Panc1 (cell line): Measurements from ENCODE around the gene SH3BP5L.

Experiments used
- CTCF ChIP-seq: fragments of 450-650 bp; IDR thresholded peaks from 2 replicates; pipeline ENCODE4 v1.5.1; 2017; ENCODE audit warnings: mild to moderate bottlenecking
- REST ChIP-seq, 2 experiments: IDR thresholded peaks; 2 replicates each; pipeline ENCODE4 v1.6.1; 2011 to 2012; ENCODE audit warnings: low read depth in 2 of 2, control low read depth in 1 of 2, low read length in 1 of 2, mild to moderate bottlenecking in 1 of 2, moderate library complexity in 1 of 2; ENCODE audit not compliant: insufficient read depth in 1 of 2
- SIN3A ChIP-seq: IDR thresholded peaks from 2 replicates; pipeline ENCODE4 v1.6.1; 2012; ENCODE audit warnings: low read depth, mild to moderate bottlenecking, low read length, moderate library complexity, borderline replicate concordance; ENCODE audit not compliant: insufficient read depth

- TF ChIP-seq CTCF (no peak), REST (IDR thresholded peaks at IDR 0.05; ENCODE audit: insufficient read depth in 1 of 2, low read depth in 2 of 2, low read length in 1 of 2) (no peak), SIN3A (no peak)
These were observed 15.2 kb upstream of the SH3BP5L start for GRCh38 chr1:248840946-248841345.
